Stimulated activated CD4-positive, alpha-beta T cell treated with anti-CD3 and anti-CD28 coated beads, Interleukin-4, amount 100 ng/mL, for 1 hour (primary cell): ENCODE data around the gene CCDC88C.
"Not testable (repeated sequence)": the region's sequence is repeated elsewhere in the genome, so short reads cannot be mapped to it uniquely, and the experiment has no call there.

ENCODE experiments used
- DNase-seq: peaks from one replicate; pipeline ENCODE4 v3.0.0-alpha.2; 2020

The CCDC88C gene

DNA sequence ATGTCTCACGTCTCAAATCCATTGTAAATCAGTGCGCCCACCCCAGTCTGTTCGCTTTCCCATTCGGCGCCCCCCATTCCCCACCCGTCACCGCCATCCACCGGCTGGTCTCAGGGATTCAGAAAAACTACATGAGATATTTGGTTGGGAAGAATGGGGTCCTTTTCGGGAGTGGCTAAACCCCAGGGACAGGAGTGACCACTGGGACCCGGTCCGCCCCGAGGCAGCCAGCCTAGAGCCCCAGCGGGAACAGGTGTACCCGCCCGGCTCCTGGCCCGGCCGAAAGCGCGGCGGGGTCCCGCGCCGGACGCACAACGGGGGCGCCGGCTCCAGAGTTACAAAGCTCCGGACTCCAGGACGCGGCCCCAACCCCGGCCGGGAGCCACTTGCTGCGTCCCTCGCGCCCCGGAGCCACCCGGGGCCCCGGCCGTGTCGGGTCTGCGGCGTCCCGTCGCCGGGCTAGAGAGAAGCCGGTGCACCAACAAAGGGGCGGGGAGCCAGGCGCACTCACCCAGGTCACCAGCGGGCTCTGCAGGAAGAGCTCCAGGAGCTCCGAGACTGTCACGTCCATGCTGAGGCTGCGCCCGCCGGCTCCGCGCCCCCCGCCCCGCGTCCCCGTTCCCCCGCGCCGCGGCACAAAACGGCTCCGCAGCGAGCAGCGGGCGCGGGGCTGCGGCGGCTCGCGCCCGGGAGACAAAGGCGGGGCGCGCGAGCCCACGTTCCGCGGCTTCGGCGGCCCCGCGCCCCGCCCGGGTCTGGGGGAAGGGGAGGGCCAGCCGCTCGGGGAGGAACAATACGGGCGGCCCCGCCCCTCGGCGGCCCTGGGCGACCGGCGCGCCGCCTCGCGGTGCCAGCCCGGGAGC, at the start of gene CCDC88C:
TSS of gene CCDC88C (minus strand) at position 701 of the 863 bp plus-strand sequence. CDS start at position 571, 130 bp downstream.
- peak; percentile 84 for DNase-seq

- no peak for DNase-seq
Measured at GRCh38 chr14:91466192-91466591, 48.6 kb upstream of the CCDC88C start.

DNA sequence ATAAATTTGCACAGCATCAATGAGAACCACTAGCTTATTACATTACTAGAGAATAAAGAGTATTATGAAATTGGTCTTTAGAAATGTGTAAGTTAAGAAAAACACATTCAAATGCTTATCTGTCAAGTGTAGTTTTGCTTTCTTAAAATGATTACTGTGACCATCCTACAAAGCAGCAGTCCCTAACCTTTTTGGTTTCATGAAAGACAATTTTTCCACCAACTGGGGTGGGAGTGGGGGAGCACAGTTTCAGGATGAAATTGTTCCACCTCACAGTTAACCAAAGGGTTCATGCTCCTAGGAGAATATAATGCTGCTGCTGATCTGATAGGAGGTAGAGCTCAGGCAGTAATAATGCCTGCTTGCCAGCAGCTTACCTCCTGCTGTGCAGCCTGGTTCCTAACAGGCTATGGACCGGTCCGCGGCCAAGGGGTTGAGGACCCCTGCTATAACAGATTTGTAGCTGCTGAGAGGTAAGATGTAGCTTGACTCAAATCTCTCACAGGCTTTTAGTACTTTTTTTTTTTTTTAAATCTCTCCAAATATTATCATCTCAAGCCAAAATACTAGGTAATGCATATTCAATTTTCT, 47.1 kb upstream of the CCDC88C start:
- DNase-seq: no peak

DNA sequence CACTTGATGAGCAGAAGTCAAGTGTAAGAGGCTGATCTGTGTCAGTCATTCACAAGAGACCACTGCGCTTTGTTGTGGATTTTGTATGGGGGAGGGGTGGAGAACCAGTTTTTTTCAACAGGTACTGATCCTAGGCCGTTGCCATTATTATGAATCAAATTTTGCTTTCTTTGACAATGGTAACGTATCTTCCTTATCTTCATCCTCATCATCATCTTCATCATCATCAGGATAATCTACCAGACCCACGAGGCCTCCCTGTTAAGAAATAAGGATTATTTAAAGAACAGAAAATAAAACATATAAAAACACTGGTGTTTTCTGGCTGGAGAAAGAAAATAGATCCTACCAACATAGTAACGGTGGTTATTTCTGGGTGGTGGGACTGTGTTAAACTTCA, 41.0 kb upstream of the CCDC88C start:
- DNase-seq: no peak

DNA sequence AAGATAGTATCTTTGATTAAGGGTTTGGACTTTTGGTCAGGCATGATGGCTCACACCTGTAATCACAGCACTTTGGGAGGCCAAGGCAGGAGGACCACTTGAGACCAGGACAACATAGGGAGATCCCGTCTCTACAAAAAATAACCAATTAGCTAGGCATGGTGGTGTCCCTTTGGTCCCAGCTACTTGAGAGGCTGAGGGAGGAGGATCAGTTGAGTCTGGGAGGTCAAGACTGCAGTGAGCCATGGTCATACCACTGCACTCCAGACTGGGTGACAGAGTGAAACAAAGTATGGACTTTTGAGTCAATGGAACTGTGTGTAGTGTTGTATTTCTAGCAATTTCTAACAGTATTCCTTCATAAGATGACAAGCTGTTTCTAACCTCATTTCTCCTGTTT, 38.7 kb upstream of the CCDC88C start:
- no peak for DNase-seq

- no peak for DNase-seq
Measured at GRCh38 chr14:91454580-91454979, 37.0 kb upstream of the CCDC88C start.

GRCh38 chr14:91454155-91454554, 36.5 kb upstream of the CCDC88C start:
- DNase-seq: no peak

DNA sequence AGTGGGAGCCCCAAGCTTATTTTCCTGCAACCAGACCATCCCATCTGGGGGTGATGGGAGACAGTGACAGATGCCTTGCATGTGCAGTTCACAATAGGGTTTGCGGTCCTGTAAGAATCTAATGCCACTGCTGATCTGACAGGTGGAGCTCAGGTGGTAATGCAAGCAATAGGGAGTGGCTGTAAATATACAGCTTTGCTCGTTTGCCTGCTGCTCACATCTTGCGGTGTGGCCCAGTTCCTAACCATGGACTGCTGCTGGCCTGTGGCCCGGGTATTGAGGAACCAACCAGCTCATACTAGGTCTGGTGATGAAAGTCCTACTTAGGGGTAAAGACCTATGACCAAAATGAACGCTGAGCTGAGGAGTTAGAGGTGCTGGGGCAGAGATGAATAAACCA, 36.1 kb upstream of the CCDC88C start:
- DNase-seq: no peak

- DNase-seq: no peak
Measured at GRCh38 chr14:91444335-91445020, 26.9 kb upstream of the CCDC88C start.

GRCh38 chr14:91439345-91439744, 21.7 kb upstream of the CCDC88C start:
- DNase-seq: no peak

DNA sequence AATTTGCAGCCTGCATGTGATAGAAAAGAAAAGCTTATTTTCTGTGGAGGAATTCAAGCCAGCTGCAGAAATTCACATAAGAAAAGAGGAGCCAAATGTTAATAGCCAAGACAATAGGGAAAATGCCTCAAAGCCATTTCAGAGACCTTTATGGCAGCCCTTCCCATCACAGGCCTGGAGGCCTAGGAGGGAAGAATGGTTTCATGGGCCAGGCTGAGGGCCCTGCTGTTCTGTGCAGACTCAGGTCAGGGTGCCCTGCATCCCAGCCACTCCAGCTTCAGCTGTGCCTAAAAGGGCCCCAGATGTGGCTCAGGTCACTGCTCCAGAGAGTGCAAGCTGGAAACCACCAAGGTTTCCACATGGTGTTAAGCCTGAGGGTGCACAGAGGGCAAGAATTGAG, 21.2 kb upstream of the CCDC88C start:
- DNase-seq: no peak

DNA sequence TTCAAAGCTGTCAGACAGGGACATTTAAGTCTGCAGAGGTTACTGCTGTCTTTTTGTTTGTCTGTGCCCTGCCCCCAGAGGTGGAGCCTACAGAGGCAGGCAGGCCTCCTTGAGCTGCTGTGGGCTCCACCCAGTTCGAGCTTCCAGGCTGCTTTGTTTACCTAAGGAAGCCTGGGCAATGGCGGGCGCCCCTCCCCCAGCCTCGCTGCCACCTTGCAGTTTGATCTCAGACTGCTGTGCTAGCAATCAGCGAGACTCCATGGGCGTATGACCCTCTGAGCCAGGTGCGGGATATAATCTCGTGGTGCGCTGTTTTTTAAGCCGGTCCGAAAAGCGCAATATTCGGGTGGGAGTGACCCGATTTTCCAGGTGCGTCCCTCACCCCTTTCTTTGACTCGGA, 18.6 kb upstream of the CCDC88C start:
- DNase-seq: not testable (repeated sequence)

GRCh38 chr14:91429385-91429784, 11.8 kb upstream of the CCDC88C start:
- no peak for DNase-seq

DNA sequence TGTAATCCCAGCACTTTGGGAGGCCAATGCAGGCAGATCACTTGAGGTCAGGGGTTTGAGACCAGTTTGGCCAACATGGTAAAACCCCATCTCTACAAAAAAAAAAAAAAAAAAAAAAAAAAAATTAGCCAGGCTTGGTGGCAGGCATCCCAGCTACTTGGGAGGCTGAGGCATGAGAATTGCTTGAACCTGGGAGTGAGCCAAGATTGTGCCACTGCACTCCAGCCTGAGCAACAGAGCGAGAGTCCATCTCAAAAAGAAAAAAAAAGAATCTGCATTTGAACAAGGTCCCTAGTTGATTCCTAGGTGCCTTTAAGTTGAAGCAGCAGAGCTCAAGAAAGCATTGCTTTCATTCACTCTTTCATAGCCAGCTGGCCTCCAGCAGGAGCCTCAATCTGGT, 11.3 kb upstream of the CCDC88C start:
- DNase-seq: not testable (repeated sequence)

DNA sequence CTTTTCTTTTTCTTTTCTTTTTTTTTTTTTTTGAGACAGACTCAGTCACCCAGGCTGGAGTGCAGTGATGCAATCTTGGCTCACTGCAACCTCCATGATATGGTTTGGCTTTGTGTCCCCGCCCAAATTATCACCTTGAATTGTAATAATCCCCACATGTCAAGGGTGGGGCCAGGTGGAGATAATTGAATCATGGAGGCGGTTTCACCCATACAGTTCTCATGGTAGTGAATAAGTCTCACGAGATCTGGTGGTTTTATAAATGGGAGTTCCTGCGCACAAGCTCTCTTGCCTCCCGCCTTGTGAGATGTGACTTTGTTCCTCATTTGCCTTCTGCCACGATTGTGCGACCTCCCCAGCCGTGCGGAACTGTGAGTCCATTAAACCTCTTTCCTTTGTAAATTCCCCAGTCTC, 7.9 kb upstream of the CCDC88C start:
- DNase-seq: not testable (repeated sequence)

DNA sequence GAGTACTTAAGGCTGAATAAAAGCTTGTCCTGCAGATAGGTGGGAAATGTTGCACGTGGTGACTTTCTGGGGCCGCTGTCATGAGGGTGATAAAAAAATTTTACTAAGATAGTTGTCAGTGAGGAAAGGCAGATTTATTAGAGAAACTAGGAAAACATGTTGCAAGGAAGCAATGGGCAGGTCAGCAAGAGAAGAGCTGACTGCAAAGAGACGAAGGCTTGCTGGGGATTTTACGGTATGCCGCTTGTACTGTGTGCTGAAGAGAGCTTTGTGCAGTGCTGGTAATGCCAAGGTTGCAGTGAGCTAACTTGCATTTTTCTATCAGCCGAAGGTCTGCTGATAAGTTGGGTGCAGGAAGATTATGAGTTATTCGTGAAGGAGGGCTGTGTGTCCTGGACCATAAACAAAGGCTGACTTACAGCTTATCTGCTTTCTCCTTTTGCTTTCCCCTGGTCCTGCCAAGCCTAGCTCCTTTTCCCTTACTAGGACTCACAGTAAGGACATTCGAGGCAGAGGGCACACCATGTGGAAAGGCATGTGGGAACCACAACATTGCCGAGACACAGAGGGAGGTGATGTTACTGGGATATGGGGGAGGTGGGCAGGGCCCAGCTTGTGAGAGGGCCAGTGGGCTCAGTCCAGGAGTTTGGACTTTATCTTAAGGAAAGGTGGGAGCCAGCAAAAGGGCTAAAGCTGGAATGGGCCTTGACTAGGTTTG, 7.4 kb upstream of the CCDC88C start:
- DNase-seq: no peak

DNA sequence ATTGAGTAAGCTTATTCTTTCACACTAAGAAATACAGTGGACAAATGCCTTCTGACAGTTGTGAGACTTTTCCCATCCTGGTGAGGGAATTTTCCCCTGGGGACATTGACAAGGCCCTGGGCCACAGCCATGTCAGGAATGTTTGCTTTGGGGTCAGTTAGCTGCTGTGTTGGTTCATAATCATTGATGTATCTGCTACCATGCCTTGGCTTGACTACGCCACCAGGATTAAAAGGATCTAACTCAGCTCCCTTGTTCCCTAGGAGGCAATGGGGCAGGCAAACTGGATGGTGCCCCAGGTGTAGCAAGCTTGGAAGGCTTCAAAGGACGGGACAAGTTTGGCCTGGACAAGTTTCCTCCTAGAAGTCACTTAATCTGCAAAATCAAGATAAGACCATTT, 3.1 kb upstream of the CCDC88C start:
- no peak for DNase-seq

GRCh38 chr14:91419451-91419850, 1.8 kb upstream of the CCDC88C start:
- no peak for DNase-seq

DNA sequence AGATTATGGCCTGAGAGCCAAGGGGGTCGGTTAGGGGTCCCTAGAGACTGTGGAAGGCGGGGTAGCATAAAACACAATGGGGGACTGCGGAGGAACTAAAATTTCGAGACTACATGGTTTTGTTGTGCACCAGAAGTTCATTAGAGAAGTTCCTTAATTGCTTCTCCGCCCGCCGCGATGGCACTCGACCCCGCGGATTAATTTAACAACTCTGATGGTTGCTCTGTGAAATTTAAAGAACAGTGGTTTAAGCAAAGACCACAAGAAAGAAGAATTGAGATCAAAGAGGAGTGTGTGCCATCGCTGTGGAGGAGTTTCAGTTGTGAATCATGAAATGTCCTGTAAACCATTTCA, 1.4 kb upstream of the CCDC88C start:
- DNase-seq: no peak

DNA sequence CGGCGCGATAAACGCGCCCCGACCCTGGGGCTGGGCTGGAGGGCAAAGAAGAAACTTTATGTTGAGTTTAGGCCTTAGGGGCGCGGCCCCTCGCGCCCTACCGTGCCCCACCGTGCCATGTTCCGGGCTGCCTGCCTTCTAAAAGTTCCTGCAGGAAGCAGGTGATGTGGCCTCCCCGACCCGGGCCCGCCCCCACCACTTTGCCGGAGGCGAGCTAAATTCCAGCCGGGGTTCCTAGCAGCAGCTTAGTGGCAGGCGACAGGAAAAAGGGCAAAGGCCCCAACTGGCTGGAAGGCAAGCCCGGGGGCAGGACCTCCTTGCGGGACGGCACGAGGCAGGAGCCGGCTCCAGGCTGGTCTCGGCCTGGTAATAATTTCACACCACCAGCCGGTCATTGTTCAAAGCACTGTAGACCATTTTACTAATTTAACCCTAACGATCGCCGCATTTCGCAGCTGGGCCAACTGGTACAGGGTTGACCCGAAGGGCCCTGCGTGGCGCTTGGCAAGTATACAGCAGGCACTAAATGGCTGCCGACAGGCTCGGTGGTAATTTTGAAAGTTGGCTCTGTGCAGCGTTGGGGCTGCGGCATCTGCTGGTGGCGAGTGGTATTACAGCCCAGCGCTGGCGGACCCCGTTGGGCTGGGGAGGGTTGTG, 895 bp upstream of the CCDC88C start:
- peak; percentile 83 for DNase-seq

- DNase-seq: peak; percentile 70
Measured at GRCh38 chr14:91417983-91418386, 365 bp upstream of the CCDC88C start.

DNA sequence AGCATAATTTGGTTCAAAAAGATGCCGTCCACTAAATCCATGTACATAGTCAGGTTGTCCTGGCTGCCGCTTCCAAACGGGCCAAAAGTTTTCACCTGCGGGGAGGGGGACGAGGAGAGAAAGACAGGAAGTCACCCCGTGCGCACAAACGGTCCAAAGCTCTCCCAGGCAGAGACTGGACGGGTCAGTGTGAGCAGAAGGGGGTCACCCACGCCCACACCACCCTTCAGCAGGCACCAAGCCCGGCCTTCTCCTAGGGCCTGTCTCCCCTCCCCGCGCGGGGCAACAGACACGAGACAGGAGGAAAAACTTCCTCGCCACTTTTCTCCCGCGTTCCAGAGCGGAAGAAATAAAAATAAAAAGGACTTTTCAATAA, 888 bp downstream of the CCDC88C start:
- DNase-seq: peak; percentile 25
